GM23248 (cell line): ENCODE data around the gene ZNF674.

ENCODE experiments used
- EZH2 ChIP-seq: fragments of 200-600 bp; sonication (generic); IDR thresholded peaks from 2 replicates; pipeline ENCODE4 v1.6.1; 2018; ENCODE audit warnings: antibody characterized with exemption, mild to moderate bottlenecking; ENCODE audit not compliant: insufficient read depth, poor library complexity, severe bottlenecking
- EZH2phosphoT487 ChIP-seq: fragments of 200-600 bp; sonication (generic); IDR thresholded peaks from 2 replicates; pipeline ENCODE4 v1.6.1; 2018; ENCODE audit warnings: antibody characterized with exemption, moderate library complexity, mild to moderate bottlenecking, low read depth; ENCODE audit not compliant: insufficient read depth

GRCh38 chrX:46561824-46562657 is 16.8 kb upstream of the ZNF674 start:
- TF ChIP-seq EZH2 (no peak), EZH2phosphoT487 (no peak)
